HG03520 (cell line): ENCODE measurements around the gene RPL12.

Experiments used
- ATAC-seq: cut with Tn5 transposase; IDR thresholded peaks from one replicate; pipeline ENCODE4 v1.9.1; 2021; ENCODE audit warnings: mild to moderate bottlenecking, moderate library complexity; ENCODE audit not compliant: unreplicated experiment

Gene RPL12

DNA sequence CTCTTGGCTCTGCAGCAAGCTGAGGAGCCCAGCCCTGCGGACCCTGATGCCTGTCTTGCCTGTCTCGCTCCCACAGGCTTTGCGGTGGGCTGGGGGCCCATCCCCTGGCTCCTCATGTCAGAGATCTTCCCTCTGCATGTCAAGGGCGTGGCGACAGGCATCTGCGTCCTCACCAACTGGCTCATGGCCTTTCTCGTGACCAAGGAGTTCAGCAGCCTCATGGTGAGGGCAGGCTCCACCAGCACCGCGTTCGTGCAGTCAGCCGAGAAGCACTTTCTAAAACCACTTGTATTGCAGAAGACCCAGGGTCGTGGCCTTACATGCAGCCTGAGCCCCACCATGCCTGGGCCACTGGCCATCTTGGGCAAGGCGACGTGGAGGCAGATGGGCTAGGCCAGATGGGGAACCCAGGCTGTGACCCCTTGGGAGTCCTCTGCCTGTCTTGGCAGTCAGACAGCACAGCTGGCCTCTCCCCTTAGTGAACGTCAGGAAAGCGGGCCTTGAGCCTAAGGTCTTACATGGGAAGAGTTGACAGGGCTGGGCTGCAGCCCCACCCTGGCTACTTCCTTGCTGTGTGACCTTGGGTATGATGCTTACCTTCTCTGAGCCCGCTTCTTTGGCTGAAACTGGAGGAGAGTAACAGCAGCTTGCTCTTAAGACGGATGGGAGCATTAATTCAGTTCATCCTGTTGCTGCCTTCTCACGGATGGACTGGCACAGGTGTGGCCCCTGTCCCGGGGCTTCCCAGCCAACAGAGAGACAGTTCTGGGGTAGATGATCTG, 45.7 kb downstream of the RPL12 start:
- no peak for ATAC-seq

DNA sequence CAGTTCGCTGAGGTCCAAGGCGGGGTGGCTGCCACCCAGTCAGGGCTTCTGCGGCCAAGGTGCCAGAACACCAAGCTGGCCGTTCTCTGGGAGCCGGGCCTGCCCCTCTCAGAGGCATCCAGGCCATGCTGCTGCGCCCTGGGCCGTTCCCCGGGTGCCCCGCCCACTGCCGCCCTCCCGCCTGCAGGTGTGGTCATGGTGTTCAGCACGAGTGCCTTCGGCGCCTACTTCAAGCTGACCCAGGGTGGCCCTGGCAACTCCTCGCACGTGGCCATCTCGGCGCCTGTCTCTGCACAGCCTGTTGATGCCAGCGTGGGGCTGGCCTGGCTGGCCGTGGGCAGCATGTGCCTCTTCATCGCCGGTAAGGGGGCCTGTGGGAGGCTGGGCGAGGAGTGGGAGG, 46.6 kb downstream of the RPL12 start:
- ATAC-seq: no peak

DNA sequence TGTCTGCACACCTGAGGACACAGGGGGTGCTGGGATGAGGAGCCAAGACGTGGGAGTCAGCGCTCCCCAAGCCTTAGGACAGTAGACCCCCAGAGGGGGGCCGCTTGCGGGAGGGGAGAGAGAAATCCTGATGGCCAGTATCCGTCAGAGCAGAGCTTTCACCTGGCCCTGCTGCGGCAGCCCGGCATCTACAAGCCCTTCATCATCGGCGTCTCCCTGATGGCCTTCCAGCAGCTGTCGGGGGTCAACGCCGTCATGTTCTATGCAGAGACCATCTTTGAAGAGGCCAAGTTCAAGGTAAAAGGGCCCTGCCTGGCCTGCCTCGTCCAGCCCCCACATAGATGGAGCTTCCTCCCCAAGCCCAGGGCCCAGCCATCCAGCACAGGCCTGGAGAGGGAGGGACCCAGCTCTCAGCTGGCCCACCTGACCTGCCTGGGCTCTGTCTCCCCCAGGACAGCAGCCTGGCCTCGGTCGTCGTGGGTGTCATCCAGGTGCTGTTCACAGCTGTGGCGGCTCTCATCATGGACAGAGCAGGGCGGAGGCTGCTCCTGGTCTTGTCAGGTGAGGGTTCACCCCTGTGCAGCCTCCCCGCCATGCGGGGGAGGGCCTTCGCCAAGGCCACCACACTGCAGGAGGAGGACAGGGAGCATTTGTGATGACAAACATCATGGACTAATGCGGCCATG, 47.6 kb downstream of the RPL12 start:
- no peak for ATAC-seq

GRCh38 chr9:127402401-127403090, 48.7 kb downstream of the RPL12 start:
- no peak for ATAC-seq

DNA sequence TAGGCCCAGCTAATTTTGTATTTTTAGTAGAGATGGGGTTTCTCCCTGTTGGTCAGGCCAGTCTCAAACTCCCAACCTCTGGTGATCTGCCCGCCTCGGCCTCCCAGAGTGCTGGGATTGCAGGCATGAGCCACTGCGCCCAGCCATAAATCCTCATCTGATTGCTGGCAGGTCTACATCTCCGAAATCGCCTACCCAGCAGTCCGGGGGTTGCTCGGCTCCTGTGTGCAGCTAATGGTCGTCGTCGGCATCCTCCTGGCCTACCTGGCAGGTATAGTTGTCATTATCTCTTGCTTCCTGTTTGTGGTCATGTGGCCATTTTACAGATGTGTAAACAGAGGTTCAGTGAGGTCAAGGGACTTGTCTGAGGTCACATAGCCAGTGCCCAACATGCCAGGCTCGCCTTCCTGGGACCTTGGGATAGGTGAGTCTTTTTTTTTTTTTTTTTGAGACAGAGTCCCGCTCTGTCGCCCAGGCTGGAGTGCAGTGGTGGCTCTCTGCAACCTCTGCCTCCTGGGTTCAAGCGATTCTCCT, 51.4 kb downstream of the RPL12 start:
- no peak for ATAC-seq

GRCh38 chr9:127398715-127399400, 52.3 kb downstream of the RPL12 start:
- ATAC-seq: no peak

GRCh38 chr9:127398275-127398647, 52.9 kb downstream of the RPL12 start:
- no peak for ATAC-seq
